ENCODE results near the gene CD99.

DNA sequence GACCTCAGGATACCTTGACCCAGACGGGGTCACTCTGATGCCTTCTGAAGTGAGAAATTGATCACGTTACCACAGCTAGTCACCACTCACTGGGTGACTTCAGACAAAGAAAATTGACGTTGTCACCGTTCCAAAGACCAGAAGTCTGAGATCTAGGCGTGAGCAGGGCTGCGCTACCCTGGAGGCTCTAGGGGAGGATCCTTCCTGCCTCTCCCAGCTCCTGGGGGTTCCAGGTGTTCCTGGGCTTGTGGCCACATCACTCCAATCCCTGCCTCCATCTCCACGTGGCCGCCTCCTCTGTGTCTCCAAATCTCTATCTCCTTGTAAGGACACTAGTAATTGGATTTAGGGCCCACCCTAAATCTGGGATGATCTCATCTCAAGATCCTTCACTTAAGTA, 48.9 kb upstream of the CD99 start:
- TF ChIP-seq CTCF (IDR thresholded peaks at IDR 0.05; ENCODE audit: low read depth, low read length): no peak
- no peak for TF ChIP-seq EZH2phosphoT487 (IDR thresholded peaks at IDR 0.05; ENCODE audit: low read depth)

Measured in OCI-LY3 (cell line).